GM18873 (cell line): ENCODE data around the gene CDK5RAP3.
"Not testable (repeated sequence)": the region's sequence is repeated elsewhere in the genome, so short reads cannot be mapped to it uniquely, and the experiment has no call there.

Source experiments
- ATAC-seq: cut with Tn5 transposase; IDR thresholded peaks from one replicate; pipeline ENCODE4 v1.9.1; 2021; ENCODE audit warnings: mild to moderate bottlenecking, moderate library complexity, moderate number of reproducible peaks; ENCODE audit not compliant: unreplicated experiment, low FRiP score

CDK5RAP3 gene

DNA sequence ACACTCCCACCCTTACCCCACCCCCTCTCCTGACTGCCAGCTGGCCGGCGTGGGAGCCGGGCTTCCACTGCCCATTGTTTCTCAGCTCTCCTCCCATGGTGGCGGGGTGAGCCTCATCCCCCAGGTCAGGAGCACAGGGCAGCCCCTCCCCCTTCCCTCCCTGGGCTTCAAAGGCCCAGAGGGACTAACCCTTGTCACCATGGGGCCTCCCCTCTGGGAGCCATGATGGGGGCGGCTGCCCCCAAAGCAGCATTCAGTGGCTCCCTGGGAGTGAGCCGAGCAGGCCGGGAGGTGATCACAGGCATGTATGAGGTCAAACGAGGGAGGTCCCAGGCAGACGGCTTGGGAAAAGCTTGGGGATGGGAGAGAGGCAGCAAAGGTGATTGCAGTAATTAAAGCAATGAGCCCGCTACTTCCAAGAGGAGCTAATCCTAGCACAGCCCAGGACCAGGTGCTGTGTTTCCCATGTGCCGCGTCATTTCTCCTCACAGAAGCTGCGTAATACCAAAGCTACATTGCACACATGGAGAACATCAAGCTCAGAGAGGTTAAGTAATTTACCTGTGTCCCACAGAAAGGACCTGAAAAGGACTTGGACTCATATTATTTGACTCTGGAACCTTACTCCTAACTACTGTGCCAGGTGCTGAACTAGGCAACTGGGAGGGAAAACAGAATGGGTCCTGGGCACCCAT, 24.5 kb downstream of the CDK5RAP3 start:
- ATAC-seq, result no peak

DNA sequence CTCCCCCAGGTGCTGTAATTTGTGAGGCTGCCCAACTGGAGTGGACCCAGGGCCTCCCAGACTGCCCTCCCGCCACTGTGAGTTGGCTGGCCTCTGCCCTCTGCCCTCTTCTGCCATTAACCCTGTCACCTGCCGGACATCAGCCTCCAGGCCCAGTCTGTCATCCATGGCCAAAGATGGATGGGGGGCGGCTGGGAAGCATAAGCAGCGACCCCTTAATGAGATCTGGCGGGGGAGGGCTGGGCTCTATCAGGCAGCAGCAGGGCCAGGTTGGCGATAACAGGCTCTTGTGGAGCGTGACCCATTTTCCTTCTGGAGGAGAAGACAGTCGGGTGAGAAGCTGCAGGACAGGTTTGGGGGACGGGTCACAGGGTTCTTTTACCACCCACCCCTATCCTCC, 25.3 kb downstream of the CDK5RAP3 start:
- no peak for ATAC-seq

DNA sequence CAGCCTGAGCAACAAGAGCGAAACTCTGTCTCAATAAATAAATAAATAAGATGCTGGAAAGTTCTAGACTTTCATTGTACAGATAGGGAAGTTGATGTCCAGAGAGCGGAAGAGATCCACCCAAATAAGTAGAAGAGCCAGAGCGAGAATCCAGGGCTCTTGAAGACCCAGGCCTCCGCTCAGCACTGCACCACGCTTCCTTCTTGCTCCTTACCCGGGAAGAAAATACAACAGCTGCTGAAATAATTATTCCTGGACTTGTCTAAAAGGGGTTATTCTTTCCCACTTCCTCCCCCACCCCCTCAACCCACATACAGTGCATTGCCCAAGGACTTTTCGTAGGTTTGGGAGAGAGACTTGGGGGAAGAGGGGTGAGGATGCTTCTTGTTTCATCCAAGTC, 26.7 kb downstream of the CDK5RAP3 start:
- ATAC-seq, result no peak

DNA sequence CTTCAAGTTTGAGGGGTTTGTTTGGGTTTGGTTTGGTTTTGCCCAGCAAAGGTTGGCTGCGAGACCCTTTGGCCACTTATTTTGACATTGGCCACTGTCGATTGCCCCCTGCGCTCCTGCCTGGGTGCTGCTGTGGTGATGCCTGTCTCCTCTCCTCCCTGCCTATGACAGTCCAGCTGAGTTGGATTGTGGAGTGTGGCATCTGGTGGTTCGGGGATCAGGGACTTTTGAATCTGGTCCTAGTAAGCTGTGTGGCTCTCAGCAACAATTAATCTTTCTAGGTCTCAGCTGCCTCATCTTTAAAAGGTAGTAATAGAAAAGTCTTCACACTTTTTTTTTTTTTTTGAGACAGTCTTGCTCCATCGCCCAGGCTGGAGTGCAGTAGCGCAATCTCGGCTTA, 27.1 kb downstream of the CDK5RAP3 start:
- no peak for ATAC-seq

DNA sequence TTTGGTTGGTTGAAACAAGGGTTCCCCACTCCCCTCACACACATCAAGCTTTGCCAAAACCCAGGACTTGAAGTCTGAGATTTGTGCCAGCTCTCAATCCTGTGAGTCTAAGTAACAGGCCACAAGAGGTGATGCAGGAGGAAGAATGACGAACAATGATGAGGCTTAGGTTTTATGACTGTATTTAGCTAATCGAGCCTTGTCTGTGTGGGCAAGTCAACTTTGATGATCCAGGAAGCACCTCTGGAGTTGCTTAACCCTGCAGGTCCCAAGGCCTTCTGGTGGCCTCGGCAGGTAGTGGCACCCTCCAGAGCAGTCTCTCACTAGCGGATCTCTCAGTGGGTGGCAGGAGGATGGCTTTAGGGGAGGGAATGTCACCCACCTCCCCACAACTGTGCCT, 28.7 kb downstream of the CDK5RAP3 start:
- no peak for ATAC-seq

DNA sequence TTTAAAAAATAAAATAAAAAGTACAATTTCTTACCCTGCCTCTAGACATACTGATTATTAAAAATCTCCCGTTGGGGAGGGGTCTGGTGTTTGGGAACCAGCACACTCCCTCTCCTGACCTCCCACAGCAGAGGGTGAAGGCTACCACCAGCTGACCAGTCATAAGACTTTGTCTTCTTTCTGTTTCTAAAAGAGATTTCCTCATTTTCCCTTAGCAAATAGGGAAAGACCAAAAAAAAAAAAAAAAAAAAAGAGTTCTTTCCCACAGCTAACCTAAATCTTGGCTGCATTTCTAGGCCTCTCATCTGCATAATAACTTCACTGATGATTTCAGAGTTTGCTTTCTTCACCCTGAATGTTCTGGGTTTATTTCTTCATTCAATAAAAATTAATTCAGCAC, 30.3 kb downstream of the CDK5RAP3 start:
- ATAC-seq, result no peak

DNA sequence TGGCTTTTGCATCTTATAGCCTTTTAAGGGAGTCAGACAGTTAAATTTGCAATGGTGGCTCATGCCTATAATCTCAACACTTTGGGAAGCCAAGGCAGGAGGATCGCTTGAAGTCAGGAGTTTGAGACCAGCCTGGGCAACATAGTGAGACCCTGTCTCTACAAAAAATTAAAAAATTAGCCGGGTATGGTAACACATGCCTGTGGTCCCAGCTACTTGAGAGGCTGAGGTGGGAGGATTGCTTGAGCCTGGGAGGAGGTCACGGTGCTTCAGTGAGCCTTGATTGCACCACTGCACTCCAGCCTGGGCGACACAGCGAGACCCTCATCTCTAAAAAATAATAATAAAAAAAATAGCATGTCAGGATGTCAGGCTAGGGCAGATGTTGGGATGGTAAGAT, 30.7 kb downstream of the CDK5RAP3 start:
- not testable (repeated sequence) for ATAC-seq

DNA sequence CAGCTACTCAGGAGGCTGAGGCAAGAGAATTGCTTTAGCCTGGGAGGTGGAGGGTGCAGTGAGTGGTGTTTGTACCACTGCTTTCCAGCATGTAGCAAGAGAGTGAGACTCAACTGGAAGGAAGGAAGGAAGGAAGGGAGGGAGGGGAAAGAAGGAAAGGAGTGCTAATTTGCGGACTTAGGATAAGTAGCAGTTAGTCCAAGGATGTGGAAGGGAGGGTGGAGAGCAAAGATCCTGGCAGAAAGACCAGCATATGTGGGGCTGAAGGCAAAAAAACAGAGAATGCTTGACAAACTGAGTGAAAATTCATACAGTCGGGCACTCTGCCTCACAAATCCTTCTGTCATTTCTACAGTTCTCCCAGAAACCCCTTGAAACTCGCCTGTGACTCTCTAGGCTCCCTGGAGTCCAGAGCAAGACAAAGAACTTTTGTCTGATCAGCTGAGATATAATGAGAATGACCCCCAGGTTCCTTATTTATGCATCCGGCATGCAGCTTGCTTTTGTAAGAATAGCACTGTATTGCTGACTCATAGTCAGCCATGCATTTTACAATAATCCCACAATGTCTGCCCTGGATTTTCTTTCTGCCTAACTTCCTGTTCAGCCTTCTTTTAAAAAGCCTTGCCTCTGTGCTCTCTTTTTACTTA, 31.5 kb downstream of the CDK5RAP3 start:
- no peak for ATAC-seq

DNA sequence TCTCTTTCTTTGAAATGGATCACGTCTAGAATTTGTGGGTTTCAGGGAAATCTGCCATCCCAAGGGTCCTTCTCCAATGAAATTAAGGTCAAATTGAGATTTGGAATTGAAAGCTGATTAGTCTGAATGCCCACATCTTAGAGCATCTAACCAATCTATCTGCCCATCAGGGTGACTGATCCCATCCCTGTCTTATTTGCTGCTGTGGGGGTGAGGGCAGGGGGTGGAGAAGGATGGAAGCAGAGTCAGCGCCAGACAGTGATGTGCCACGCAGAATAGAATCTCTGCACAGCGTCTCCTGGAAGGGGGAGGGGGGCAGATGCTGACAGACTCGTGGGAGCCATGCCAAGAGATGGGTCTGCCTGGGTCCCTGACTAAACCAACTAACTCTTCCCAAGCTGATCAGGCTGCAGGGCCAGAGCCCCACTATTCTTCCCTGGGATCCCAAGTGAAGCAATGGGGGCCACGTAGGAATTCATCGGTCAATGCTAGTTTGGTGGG, 32.1 kb downstream of the CDK5RAP3 start:
- no peak for ATAC-seq

DNA sequence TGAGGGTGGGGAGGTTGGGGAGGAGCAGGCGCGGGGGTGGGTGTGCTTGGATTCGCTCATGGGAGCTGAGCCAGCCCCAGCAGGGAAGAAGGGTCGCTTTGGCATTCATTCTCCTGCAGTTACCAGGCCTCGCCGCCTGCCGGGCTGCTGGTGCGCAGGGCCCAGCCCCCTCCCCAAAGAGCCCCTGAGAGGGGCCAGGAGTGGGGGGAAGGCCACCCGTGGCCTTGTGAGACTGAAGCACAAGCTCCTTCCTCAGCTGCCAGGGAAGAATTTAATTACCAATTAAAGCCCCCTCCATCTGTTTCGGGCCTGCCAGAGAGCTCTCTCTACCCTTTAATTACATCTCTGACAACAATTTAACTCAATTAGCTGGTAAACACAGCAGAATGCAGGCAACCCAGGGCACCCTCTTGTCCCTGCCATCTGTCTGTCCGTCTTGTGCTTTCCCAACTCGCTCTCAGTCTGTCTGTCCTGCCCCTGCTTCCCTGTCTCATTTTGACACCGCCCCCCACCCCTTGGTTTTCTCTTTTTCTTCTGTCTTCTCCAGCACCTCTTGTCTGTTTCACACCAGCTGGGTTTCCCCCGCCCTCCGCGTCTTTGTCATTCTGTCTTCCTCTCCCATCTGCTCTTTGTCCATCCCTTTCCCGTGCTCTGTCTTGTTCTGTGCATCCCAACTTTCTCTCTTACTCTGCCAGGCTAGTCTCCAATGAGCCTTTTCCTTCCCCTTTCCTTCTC, 32.7 kb downstream of the CDK5RAP3 start:
- ATAC-seq, result no peak

DNA sequence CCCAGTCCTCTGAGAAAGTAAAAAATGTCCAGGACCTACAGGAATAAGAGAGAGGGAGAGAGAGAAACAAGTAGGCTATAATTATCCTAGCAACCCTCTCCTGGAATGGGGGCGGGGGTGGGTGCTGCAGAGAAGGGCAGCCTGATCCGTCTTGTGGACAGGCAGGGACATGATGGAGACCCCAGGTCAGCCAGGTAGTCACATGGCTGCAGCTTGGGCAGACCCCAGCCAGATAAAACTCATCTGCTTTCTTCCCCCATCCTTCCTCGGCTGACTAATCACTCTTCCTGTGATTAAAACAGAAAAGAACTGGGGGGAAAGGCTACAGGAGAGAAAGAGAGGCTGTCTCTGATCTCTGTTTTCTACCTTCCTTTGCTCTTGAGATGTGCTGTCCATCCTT, 34.1 kb downstream of the CDK5RAP3 start:
- no peak for ATAC-seq

DNA sequence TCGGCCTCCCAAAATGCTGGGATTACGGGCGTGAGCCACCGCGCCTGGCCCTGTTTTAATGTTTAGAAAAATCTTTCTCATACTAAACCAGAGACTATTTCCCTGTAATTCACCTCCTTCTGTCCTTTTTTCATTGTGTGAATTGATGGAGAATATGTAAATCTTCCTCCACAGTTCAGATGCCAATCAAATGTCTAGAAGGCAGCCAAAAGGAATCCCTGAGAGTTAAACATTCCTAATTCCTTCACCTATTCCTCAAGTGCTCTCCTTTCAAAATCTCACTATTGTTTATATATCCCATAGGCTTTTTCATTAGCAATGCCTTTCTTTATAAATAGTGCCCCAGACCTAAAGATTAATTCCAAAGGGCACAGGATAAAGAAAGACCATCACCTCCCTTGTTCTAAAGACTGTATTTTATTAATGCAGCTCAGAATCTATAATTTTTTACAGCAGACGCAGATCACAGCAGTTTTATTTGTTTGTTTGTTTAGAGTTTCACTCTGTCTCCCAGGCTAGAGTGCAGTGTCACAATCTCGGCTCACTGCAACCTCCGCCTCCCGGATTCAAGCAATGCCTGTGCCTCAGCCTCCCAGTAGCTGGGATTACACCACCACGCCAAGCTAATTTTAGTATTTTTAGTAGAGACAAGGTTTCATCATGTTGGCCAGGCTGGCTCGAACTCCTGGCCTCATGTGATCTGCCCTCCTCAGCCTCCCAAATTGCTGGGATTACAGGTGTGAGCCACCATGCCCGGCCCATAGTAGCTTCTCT, 36.2 kb downstream of the CDK5RAP3 start:
- ATAC-seq, result no peak

DNA sequence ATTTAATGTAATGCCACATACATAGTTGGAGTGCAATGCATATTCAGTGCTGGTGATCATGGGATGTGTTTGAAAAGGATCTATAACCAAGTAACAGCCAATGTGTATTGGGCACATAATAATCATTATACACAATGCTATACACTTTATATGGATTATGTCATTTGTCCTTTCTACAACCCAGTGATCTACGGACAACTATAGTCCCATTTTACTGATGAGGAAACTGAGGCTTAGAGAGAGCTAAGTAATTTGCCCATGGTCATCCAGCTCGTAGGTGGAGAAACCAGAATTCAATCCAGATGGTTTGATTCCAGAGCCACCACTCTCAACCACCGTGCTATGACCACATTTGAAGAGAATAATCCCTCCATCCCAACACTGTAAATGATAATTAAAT, 39.3 kb downstream of the CDK5RAP3 start:
- ATAC-seq, result no peak

DNA sequence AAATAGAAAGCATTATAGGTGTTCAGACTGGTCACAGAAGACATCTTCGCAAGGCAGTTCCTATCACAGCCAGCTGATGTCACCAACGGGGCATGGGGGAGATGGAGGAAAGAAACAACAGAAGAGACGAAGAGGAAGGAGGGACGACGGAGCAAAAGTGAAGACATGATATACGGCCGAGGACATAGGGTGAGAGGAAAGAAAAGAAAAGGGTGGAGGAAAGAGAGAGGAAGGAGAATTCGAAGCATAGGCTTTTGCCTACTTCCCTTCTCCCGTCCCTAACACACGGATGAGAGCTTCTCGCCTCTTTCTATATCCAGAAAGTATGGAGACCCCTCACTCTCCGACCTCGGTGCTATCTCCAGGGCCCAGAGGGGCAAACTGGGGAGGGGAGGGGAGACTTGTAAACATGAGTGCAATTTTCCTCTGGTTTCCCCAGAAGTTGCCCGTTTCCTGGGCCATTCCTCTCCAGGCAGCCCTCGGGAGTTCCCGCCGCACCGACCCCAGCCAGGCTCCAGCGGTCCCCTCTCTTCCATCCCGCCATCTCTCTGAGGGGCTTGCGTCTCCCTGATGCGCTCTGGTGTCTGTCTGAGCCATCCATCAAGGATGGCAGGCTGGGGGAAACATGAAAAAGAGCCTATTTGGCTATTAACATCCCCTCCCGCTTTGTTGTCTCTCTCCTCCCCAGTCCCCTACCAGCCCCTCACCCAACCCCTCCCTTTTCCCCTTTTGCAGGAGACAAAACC, 40.7 kb downstream of the CDK5RAP3 start:
- no peak for ATAC-seq

DNA sequence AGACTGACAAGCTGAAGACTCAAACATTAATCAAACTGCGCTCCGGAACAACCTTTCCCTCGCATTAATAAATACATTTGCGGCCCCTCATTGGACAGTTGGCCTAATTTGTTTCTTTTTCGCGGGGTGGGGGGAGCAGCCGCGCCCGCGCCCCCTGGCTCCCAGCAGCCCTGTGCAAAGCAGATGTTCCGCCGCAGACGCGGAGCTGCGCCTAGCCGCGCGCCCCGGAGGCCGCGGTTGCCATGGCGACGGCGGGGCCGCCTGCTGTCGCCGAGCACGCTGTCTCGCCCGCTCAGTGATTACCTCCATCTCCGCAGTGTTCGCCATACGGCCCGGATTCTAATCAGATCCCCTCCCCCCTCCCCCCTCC, 41.2 kb downstream of the CDK5RAP3 start:
- no peak for ATAC-seq

DNA sequence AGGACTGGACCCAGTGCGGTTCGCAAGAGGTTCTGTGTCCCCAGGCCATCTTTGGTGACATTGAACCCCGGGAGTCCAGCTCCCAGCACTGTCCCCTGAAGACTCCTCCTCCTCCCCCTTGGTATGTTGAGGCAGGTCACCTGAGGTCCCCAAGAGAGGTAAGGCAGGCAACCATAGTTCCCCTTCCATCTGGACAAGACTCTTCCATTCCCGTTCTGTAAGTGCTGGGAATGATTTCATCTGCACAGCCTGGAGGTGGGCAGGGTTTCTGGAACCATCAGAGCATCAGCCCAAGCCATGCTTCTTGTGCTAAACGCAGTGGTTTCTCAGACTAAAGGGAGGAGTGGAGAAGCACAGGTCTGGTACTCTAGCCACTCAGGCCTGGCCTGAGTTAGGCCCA, 41.7 kb downstream of the CDK5RAP3 start:
- ATAC-seq, result no peak

DNA sequence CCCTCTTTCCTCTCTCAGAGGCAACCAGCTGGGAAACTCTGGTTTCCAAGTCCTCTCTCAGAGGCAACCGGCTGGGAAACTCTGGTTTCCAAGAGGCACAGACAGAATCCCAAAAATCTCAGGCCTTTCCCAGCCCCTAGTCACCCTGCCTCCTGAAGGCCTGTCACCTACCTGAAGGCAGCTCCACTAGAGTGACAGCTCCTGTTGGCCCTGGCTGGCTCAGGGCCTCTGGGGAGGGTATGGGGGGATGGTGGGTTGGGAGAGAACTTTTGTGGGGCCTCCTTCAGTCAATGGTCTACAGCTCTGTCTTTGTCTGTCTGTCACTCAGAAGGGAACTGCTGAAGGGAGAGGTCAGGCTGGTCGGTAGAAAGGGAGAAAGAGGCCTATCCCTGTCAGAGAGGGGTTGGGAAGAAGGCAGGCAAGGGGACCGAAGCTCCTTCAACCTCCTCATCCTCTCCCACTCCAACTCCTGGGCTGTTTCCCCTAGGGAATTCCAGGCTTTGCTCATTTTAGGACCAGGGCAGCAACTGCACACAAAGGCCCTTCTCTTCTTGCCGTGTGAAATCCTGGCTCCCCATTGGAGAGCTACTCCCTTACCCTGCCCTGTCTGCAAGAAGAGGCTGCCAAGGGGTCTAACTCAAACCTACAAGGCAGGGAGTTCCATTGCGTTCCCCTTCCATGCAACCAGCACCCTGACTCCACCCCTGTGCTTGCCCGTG, 43.1 kb downstream of the CDK5RAP3 start:
- ATAC-seq, result no peak

DNA sequence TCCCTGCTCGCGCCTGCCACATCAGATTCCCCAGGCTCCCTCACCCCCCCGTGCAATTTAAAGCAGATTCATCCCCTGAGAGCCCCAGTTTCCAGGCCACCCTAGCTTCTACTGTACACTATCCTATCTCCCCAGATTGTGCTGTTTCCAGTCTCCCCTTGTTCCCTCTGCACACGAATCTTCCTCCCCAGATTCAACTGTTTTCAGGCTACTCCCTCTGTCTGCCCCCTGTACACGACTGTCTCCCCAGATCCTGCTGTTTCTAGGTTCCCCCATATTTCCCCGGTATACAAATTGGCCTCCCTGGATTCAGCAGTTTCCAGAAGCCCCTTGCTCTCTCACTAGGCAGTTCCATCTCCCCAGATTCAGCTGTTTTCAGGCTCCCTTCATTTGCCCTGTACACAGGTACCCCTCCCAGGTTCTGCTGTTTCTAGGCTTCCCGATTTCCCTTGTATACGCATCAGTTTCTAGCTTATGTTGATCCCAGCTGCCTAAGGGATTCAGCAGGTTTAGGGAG, 43.7 kb downstream of the CDK5RAP3 start:
- no peak for ATAC-seq

DNA sequence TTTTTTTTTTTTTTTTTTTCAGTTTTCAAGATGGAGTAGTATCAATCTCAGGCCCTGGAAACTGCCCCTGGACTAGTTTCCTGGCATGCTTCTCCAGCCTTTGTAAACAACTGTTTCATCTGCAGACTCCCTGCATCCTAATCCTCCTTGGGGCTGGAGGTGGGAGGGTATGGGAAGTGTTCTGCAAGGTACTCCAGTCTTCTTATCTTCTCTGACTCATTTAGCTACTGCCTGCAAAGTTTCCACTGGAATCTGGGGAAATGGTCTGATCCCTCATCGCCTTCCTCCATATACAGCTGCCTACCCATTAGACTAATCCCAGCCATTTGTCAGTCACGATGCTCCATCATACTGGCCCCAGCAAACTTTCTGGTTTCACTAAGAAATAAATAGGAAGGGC, 45.2 kb downstream of the CDK5RAP3 start:
- ATAC-seq, result no peak
